Posterior vena cava (tissue), 2 donors: ENCODE results near the gene LSP1. TPM values are rescaled to one million over a fixed set of nuclear protein-coding genes. Genes with fewer than 3 reads are reported as not detected.

ENCODE experiments used
- DNase-seq: peaks from one replicate; pipeline ENCODE4 v3.0.0-alpha.2; 2020; ENCODE audit warnings: low spot score
- intact Hi-C, 2 donors: fragments of 100-400 bp; cut with DNase I; formaldehyde crosslinking; loops; one replicate each; pipeline versions ENCODE4 v1.14.1 to v1.14.2; 2022 to 2023
- total RNA-seq, 2 donors: library from RNA; stranded (reverse); fragmentation: NEBNext Ultra II Directional; extraction: Animal tissue kit (Norgen Biotek cat#: 25700); gene quantifications; one replicate each; pipeline ENCODE4 v1.2.1, GENCODE V29; 2021
- donor health status: DM: yes; HTN: yes; CAD: no.
- donor health status: DM: yes; HTN: yes; CAD: no.

LSP1 gene
- total RNA-seq, 2 donors from 2014 or later, result 39.1 to 122 TPM

- no peak for DNase-seq
- intact Hi-C loops, result no loop called here
These were observed 8.4 kb upstream of the LSP1 start for GRCh38 chr11:1844221-1845094.

DNA sequence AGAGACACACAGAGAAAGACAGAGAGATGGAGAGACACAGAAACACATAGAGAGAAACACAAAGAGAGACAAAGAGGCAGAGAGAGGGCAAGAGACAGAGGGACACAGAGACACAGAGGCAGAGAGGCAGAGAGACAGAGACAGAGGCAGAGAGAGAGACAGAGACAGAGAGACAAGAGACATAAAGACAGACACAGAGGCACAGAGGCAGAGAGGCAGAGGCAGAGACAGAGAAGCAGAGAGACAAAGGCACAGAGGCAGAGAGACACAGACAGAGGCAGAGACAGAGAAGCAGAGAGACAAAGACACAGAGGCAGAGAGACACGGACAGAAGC is 7.8 kb upstream of the LSP1 start:
- intact Hi-C loops, result no loop called here

DNA sequence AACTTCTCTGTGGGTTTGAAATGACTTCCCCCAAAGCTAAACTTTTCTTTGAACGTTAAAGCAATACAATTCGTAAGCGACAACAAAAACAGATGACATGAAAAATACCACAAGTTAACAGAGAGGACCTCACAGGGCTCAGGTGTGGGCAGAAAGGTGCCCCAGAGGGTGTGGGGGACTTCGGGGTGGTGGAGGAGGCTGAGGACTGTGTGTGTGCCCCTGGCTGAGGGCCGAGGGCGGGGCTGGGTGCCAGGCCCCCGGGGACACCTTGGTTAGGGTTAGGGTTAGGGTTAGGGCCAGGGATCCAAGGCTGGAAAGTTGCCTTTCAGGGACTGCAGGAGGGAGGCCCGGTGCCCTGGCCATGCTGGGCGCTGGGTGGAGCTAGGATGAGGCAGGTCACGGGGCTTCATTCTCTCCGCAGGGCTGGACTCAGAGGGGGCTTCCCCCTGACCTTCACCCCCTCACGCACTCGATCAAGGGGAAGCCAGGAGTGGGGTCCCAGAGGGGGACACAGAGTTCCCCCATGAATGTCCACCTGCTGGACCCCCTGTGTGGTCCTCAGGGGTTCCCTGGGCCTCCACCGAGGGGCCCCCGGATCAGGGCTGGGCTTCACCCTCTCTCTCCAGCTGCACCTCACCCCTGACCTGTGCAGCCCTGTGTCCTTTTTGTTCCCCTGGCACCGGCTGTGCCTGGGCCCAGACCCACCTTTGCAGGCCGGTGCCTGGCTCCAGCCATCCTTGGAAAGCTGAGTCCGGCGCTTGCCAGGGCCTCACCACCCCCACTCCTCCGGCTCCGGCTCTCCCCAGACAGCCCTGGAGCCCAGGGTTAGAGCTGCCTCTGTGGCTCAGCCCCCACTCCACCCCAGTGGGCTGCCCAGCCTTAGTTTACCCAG is 7.1 kb upstream of the LSP1 start:
- intact Hi-C loops, result no loop called here
- DNase-seq, result no peak

More for the DNA sequence above, 7.8 kb upstream of the LSP1 start:
- no peak for DNase-seq

- intact Hi-C loops, result no loop called here
These were observed 6.4 kb upstream of the LSP1 start for GRCh38 chr11:1846453-1846932.

DNA sequence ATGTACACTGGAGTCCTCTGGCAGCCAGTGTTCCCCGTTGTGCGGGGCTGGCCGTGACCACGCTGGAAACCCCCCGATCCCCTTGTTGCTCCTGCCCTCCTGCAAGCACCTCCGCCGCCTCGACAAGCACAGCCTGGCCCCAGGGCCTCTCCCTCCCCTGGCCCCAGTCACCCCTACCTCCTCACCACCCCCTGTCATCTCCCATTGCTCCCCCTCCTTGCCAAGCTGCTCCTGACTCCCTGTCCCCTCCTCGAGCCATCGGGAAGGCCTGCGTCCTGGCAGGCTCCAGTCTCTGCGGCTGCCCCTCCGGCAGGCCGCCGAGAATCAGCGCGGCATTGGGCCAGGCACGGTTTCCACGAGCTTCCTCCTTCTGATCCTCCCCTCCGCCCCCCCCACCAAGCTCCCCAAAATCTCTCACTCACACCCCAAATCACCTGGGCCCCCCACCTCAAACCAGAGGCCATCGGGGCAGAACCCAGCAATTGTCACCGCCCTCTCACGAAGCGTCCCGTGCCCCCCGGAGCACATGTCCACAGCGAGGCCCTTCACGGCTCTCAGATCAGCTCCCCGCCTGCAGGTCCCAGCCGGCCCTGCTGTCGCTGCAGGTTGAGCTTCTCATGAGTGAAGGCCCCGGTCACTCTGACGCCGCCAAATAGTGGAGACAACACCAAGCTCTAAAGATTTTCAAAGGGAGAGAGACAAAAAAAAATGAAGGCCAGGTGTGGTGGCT is 5.7 kb upstream of the LSP1 start:
- intact Hi-C loops, result no loop called here
- no peak for DNase-seq

More at GRCh38 chr11:1846453-1846932, 6.4 kb upstream of the LSP1 start:
- no peak for DNase-seq

- DNase-seq, result no peak
- intact Hi-C loops, result no loop called here
These were observed 4.8 kb upstream of the LSP1 start for GRCh38 chr11:1847926-1848639.

DNA sequence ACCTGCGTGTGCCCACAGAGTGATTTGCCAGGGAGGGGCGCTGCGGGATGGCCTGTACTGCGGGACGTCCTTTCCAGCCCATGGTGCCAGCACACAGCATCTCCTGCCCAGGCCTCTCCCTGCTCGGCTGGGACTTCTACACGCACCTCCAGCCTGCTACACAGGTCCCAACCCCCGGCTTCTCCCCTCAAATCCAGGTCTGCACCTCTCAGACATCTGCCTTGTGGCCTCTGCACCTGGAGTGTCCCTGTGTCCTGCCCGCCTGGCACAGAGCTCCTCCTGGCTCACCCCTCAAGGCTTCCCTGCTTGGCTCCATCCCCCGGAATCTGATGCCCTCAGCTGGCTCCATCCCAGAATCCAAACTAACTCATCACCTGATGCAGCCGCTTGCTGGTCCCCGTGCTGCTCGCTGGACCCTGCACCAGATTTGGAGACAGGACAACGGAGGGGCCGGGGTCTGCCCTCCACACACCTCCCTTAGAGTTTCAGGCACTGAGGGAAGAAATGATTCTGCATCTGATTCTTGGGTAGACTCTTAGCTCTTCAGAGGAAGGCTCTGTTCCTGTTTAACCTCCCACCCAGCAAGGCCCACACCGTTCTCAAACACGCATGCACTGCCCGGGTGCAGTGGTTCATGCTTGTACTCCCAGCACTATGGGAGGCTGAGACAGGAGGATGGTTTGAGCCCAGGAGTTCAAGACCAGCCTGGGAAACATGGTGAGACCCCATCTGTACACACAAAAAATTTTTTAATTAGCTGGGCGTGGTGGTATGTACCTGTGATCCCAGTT is 4.0 kb upstream of the LSP1 start:
- intact Hi-C loops, result no loop called here
- no peak for DNase-seq

GRCh38 chr11:1851468-1852180 is 1.3 kb upstream of the LSP1 start:
- intact Hi-C loops, result no loop called here
- no peak for DNase-seq

DNA sequence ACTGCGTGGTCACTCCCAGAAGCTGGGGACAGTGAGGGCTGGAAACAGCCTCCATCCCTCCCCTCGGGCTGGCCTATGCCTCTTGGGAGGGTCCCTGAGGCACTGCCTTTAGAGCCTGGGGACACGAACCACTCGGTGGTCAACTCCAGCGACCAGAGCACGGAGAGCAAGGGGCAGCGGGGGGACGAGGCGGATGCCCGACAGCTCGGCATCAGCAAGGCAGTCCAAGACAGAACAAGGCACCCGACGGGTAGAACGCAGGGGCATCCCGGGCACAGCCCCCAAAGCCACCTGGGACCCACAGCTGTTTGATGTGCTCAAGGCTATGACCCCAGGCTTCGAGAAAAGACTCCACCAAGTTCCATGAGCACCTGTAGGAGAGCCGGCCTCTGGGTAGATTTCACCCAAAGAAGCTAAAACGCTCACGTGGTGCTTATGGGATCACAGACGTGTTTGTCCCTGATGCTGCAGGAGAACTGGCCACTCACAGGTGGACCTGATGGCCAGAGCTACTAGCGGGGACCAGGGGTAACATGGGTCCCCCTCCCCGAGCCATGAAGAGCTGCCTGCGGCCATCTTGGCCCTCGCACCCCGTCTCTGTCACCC is 510 bp upstream of the LSP1 start:
- no peak for DNase-seq
- intact Hi-C loops, result no loop called here

DNA sequence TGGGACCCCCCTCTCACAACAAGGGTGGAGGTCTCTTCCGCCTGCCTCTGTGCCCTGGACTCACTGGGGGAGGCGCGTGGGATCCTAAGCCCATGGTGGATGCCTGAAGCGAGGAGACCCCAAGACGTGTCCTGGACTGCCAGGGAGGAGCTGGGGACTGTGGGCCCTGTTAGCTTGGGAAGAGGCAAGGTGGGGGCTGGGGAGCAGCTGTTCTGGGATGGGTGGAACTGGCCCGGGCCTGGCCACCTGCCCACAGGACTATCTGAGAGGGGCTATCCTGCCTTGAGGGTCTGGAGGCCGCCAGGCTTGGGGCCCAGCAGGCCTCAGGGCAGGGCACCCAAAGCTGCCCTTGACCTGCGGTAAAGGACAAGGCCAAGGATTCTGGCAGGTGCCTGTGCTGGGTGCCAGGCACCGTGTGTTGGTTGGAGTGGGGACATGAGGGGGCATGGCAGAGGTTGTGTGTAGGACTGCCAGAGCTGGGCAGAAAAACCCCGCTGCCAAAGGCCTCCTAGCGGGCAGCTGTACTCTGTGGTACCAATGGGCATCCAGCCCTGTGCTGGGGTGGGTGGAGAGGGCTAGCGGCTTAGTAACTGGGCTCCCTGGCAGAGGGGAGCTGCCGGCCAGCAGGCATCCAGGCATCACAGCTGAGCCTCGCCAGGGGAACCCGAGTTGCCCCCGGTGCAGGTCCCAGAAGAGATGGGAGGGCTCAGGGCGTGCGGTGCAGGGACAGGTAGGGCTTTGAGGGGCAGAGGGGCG is 670 bp downstream of the LSP1 start:
- intact Hi-C loops, result no loop called here

GRCh38 chr11:1854132-1854948 is 1.5 kb downstream of the LSP1 start:
- no peak for DNase-seq
- intact Hi-C loops, result no loop called here

More for the DNA sequence above, 670 bp downstream of the LSP1 start:
- DNase-seq, result no peak

DNA sequence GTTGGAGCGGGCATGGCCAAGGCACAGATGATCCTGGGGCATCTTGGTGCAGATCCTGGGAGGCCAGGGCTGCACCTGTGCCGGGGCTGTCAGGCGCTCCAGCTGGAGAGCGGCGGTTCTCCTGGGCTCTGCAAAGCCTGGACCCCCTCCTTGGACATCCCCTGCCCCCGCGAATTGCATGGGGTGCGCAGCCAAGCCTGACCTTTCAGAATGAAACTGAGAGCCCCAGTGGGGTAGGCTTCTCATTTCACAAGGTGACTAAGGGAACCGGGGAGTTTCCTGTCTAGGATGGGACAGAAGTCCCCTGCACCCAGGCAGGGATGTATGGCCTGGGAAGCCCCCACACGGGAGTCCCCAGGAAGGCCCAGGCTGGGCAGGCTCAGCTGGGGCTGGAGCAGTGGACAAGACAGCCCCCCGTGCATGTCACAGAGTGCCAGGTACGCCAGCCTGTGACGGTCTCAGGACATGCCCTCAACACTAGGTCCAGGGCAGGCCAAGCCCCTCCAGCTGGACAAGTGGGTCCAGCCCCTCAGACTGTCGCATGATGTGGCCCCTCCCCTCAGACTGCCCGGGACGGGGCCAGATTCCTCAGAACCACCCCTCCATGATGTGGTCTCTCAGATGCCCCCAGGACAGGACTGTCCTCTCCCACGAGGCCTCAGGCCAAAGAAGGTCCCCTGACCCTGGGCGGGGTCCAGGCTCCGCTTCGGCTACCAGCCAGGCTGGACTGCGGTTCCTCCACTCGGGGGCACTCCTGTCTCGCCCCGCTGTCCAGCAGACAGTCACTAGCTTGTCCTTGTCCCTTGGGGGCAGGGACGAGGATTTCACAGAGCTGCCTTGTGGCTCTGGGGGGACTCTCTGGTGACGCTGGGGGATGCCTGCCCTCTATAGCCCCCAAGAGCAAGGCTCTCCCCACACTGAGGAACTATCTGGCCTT is 2.3 kb downstream of the LSP1 start:
- intact Hi-C loops, result no loop called here

DNA sequence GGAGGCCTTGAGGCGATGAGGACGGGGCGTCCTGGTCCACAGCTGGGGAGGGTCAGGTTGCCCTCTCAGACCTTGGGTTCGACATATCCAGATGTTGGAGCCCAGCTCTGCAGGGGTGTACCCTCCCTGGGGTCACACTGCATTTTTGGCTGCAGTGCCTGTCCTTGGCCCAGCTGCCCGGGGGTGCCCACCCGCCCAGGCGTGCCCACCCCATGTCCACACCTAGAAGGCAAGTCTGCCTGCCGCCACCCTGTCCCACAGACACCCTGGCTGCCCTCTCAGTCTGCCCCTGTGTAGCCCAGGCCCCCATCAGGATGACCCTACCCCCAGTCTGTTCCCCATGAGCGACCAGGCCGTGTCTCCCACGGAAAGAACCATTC is 3.0 kb downstream of the LSP1 start:
- intact Hi-C loops, result no loop called here

More for the DNA sequence above, 2.3 kb downstream of the LSP1 start:
- no peak for DNase-seq

DNA sequence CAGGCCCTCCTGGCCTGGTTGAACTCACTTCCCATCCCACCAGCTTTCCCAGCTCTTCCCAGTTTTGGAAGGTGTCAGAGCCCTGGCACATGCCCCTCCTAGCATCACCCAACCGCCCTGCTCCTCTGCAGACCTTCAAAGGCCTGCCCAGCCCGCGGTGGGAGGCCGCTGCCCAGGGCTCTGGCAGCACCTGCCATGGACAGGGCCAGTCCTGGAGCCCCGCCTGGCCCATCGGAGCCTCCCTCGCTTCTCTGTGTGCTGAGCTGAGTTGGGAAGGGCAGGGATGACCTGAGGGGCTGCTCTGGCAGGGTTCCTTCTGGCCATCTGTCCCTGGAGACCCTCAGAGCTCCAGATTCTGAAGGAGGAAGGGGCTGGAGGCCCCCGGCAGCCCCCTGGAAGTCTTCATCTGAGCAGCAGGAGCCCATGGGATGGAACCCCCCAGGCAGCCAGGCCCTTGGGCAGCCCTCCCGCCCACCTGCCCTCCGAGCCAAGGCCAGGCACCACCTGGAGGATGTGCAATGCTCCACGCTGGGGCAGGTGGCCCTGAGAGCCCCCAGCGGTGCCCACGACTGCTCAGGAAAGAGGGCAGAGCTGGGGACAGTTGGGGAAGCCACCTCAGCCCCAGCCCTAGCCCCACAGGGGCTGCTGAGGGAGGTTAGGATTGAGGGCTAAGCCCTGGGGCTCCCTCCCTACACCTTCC is 3.6 kb downstream of the LSP1 start:
- DNase-seq, result no peak
- intact Hi-C loops, result no loop called here

More for the DNA sequence above, 3.0 kb downstream of the LSP1 start:
- DNase-seq, result no peak
